GM21367 (cell line): Measurements from ENCODE around the gene DTNB.
A peak's percentile ranks its signal among the peaks of the same experiment; 100 is the strongest.
"Not testable (repeated sequence)": the region's sequence is repeated elsewhere in the genome, so short reads cannot be mapped to it uniquely, and the experiment has no call there.

Experiments used
- ATAC-seq: cut with Tn5 transposase; IDR thresholded peaks from one replicate; pipeline ENCODE4 v1.9.1; 2021; ENCODE audit not compliant: unreplicated experiment

Gene DTNB

DNA sequence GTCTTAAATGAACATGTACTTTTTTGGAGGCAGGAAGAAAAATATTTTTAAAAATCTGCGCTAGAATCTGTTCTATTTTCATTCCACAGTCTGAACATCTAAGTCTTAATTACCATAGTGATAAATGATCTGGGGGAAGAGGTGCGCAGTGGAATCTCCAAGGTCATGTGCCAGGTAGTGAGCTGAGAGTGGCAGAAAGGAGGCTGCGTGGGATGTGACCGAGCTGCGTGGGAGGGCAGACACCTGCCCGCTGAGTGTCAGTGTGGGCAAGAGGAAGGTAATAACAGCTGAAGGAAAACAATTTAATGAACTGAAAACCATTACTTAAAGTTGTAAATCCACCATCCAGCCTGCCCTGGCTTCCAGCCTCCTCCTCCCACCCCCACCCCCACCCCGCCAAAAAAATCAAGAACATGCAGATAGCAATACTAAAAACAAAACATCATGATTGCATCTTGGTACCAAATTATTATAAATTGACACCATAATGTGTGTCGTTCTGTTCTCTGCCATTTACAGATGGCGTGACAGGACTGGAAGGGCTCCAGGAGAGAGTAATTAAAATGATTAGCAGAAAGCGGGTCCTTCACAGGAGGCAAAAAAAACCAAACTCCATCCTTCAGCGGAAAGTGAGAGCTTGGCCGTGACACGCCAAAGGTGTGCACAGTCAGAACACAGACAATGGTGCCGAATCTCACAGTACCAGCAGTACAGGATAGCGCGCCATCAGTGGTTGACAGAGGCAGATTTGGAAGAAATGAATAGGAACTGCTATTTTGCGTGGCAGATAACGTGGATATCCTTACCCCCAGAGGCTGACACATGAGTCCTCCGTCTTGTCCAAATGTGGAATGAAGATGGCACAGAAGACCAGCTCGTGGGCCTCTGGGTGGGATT lies 11.4 kb upstream of the DTNB start:
- no peak for ATAC-seq

DNA sequence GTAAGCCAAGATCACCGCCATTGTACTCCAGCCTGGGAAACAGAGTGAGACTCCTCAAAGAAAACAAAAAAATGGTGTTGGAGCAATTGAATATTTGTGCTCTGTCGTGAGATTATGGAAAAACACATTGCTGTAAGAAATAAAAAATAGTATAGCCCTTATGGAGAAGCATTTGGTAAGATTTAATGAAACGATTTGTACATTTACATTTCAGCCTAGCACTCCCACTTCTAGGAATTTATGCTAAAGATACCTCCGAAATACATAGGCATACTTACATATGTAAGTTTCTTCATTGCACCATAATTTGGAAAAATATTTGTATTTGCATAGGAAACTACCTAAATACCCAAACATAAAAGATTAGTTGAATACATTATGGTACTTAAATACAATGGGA lies 8.7 kb upstream of the DTNB start:
- ATAC-seq, result no peak

DNA sequence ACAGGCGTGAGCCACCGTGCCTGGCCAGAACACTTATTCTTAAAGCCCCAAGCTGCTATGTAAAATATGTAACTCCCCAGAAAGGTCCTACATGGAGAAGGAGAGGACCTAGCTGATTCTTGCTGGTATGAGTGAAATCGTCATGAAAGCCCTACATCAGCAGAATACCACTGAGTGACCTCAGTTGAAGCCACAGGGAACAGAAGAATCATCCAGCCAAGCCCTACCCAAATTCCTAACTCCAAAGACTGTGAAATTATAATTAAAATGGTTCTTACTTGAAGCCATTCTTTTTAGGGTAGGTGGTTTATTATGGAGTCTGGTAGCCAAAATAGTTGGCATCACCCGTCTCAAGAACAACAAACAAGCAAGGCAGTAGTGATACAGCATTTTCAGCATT lies 4.5 kb upstream of the DTNB start:
- no peak for ATAC-seq

- ATAC-seq, result no peak
Measured at GRCh38 chr2:25674077-25674362, 643 bp upstream of the DTNB start.

DNA sequence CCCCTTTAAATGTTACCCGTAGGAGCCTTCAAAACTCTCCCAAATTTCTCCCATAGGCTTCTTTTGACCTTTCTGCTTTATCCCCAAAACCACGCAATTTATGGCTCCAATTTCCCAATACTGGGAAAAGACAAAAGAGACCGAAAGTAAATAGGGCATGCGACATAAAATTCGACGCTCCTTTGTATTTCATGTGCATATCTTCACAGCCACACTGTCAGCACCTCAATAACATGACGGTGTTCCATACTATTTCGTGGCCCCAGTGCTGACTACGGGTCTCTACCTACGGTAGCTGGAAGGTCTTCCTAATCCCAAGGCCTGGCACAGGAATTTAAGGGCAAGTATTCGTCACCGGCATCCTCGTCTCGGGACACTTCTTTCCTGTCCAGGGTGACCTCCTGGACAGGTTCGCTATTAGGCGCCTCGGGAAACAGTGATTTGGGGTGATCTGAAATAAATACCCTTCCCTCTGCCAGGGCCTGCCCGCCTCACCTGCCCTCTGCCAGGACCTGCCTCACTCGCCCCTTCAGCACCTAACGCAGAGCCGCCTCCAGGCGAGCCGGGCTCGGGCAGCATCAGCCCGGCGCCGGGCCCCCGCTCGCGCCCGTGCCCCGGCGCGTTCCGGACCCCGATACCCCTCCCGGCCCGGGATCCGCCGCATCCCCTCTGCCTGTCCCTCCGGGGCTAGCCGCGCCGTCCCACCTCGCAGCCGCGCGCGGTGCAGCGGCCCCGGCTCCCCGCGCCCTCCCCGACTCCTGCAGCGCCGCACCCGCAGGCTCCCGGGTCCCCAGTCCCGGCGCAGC lies 680 bp downstream of the DTNB start:
- ATAC-seq, result peak; percentile 39

GRCh38 chr2:25671622-25672021 lies 1.8 kb downstream of the DTNB start:
- ATAC-seq, result no peak

DNA sequence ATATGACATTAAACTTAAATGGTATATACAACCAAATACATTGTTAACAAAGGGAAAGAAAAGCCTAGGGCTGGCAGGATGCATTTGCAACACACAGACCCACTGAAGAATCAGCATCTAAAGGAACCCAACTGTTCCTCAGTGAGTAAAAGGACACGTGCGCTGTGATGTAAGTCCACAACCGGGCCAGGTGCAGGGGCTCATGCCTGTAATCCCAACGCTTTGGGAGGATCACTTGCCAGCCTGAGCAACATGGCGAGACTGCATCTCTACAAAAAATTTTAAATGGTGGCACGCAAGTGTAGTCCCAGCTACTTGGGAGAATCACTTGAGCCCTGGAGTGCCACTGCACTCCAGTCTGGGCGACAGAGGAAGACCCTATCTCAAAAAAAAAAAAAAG lies 3.9 kb downstream of the DTNB start:
- no peak for ATAC-seq

DNA sequence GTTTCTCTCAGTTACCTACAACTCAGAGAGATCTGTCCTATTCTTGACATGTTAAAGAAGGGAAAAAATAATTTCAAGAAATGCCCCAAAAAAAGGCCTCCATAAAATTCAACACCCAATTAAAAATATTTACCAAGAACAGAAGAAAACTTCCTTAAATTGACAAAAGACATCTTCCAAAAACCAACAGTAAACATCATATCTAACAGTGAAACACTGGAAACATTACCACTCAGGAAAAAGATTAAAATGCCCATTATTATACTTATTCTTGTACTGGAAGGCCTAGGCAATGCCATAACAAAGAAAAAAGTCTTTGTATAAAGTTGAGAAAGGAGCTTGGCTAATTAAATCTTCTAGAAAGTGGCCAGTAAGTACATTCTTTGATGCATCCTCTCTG lies 7.2 kb downstream of the DTNB start:
- ATAC-seq, result no peak

GRCh38 chr2:25665429-25665828 lies 7.9 kb downstream of the DTNB start:
- ATAC-seq, result not testable (repeated sequence)

DNA sequence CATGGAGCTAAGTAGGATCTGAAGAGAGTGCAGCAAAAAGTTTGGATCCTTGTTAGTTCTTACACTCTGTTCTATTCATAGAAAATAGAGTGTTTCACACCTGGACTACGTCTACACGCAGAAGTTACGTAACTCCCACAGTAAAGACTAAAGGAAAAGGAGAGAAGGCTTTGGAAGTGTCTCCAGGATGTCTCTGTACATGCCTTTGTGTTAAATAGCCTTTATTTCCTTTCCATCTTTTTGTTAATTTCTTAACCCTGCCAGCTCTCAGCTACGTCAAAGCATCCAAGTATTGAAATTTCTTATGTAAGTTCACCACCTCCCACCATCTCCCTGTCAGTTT lies 8.4 kb downstream of the DTNB start:
- ATAC-seq, result no peak

- ATAC-seq, result no peak
Measured at GRCh38 chr2:25664183-25664964, 9.0 kb downstream of the DTNB start.

GRCh38 chr2:25655316-25655715 lies 18.1 kb downstream of the DTNB start:
- ATAC-seq, result no peak

GRCh38 chr2:25654801-25655200 lies 18.6 kb downstream of the DTNB start:
- no peak for ATAC-seq

- ATAC-seq, result no peak
Measured at GRCh38 chr2:25651782-25652455, 21.5 kb downstream of the DTNB start.

DNA sequence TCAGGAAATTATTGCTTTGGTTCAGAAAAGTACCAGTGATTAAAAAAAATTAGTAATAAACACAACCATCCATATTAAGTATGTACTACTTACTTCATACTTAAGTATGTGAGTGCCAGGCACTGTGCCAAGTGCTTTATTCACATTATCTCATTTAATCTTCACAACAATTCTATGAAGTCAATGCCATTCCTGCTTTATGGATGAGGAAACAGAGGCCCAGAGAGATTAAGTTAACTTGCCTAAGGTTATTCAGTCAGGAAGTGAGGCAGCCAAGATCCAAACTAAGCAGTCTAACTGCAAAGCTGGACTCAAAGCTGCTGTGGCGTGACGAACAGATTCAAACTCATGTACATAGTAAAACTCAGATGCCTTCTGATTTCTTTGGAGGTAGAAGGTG lies 22.3 kb downstream of the DTNB start:
- no peak for ATAC-seq

DNA sequence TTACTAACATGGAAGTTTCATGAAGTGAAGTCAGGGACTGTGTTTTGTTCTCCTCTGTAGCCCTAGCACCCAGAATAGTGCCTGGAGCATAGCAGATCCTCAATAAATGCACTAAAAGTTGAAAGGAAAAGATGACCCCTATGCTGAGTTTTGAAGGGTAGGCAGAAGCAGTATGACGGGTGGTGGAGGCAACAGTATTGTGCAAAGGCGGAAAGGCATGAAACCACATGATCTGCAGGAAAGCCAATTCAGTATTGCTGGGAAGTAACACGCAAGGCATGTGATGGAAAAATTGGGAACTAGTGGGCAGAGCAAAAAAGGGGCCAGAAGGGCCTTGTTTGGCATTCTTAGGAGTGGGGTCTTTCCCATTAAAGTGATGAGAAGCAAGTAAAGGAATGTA lies 23.1 kb downstream of the DTNB start:
- ATAC-seq, result no peak

- ATAC-seq, result no peak
Measured at GRCh38 chr2:25649786-25650185, 23.6 kb downstream of the DTNB start.

DNA sequence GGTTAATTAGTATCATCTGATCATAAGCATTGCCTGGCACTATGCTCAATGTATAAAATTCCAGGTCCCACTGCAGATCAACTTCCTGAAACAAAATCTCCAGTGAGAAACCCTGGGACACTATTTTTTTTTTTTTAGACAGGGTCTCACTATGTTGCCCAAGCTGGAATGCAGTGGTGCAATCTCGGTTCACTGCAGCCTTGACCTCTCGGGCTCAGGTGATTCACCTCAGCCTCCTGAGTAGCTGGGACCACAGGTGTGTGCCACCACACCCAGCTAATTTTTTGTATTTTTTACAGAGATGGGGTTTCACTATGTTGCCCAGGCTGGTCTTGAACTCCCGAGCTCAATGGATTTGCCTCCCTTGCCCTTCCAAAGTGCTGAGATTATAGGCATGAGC lies 31.1 kb downstream of the DTNB start:
- no peak for ATAC-seq

DNA sequence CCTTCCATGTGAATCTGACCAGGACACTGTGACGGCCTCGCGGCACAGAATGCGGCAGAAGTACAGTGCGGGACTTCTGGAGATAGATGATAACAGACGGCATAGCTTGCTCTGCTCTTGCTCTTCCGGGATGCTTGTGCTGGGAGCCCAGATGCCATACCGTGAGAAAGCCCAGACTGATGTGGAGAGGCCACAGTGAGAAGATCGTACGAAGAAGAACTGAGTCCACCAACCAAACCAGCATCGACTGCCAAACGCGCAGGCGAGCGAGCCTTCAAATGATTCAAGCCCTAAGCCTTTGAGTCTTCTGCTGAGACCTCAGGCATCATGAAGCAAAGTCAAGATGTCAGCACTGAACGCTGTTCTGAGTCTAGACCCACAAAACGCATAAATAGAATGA lies 33.7 kb downstream of the DTNB start:
- no peak for ATAC-seq

- no peak for ATAC-seq
Measured at GRCh38 chr2:25639131-25639530, 34.2 kb downstream of the DTNB start.

GRCh38 chr2:25635797-25636196 lies 37.6 kb downstream of the DTNB start:
- ATAC-seq, result no peak
